WERI-Rb-1 (cell line): ENCODE measurements around the gene DLGAP4.

ENCODE experiments used
- DNase-seq: peaks from one replicate; pipeline ENCODE4 v3.0.0-alpha.2; 2020
- H3K27ac ChIP-seq: fragments of 250-450 bp; sonication (Bioruptor Pico); 2 replicates; pipeline ENCODE4 v1.5.1; 2020; ENCODE audit warnings: mild to moderate bottlenecking, moderate library complexity
- H3K27me3 ChIP-seq: fragments of 250-450 bp; sonication (Bioruptor Pico); 2 replicates; pipeline ENCODE4 v1.5.1; 2021; ENCODE audit warnings: mild to moderate bottlenecking, low read depth, moderate library complexity; ENCODE audit not compliant: insufficient read depth, severe bottlenecking
- H3K36me3 ChIP-seq: fragments of 250-450 bp; sonication (Bioruptor Pico); 2 replicates; pipeline ENCODE4 v1.5.1; 2020; ENCODE audit warnings: mild to moderate bottlenecking, moderate library complexity
- H3K4me3 ChIP-seq: 2 replicates; pipeline ENCODE4 v1.5.1; 2011; ENCODE audit warnings: low read depth, mild to moderate bottlenecking, control low read depth, low read length
- H3K9me3 ChIP-seq: fragments of 250-450 bp; sonication (Bioruptor Pico); 2 replicates; pipeline ENCODE4 v1.5.1; 2021; ENCODE audit warnings: mild to moderate bottlenecking, moderate library complexity; ENCODE audit not compliant: severe bottlenecking
- CTCF ChIP-seq: IDR thresholded peaks from 2 replicates; pipeline ENCODE4 v1.5.1; 2011; ENCODE audit warnings: low read depth, mild to moderate bottlenecking, control low read depth, inconsistent platforms, low read length

DLGAP4 gene

GRCh38 chr20:36574366-36575135, 268.4 kb downstream of the DLGAP4 start:
- no peak for TF ChIP-seq CTCF
- peak overlapping the region; percentile 87 for H3K27ac ChIP-seq
- DNase-seq = peak; percentile 47
- peaks cover 12% of the 10 kb centered on the region for H3K36me3 ChIP-seq
- H3K9me3 ChIP-seq = no peaks in the 10 kb centered on the region
- H3K27me3 ChIP-seq = no peaks in the 10 kb centered on the region
- peak overlapping the region; percentile 94 for H3K4me3 ChIP-seq

- no peak for DNase-seq
- H3K4me3 ChIP-seq = no peak overlapping the region
- H3K27me3 ChIP-seq = no peaks in the 10 kb centered on the region
- no peak for TF ChIP-seq CTCF
- no peaks in the 10 kb centered on the region for H3K9me3 ChIP-seq
- H3K36me3 ChIP-seq = peaks cover 25% of the 10 kb centered on the region
- H3K27ac ChIP-seq = no peak overlapping the region
Measured at GRCh38 chr20:36576081-36576445, 269.9 kb downstream of the DLGAP4 start.
